Inflammatory macrophage treated with lipopolysaccharide for 1 hour (primary cell): ENCODE results near the gene VENTX.

Source experiments
- DNase-seq, 2 donors: peaks; one replicate each; pipeline ENCODE4 v3.0.0-alpha.2; 2020 to 2022

The VENTX gene

GRCh38 chr10:133238466-133238804, 780 bp downstream of the VENTX start:
- no peak for DNase-seq

GRCh38 chr10:133239990-133240389, 2.3 kb downstream of the VENTX start:
- DNase-seq = no peak

GRCh38 chr10:133241501-133242205, 4.0 kb downstream of the VENTX start:
- no peak for DNase-seq

GRCh38 chr10:133242611-133243356, 5.1 kb downstream of the VENTX start:
- no peak for DNase-seq

- no peak for DNase-seq
Measured at GRCh38 chr10:133243593-133243992, 5.9 kb downstream of the VENTX start.

- no peak for DNase-seq
Measured at GRCh38 chr10:133245439-133246235, 8.0 kb downstream of the VENTX start.

- DNase-seq = no peak
Measured at GRCh38 chr10:133246236-133246626, 8.6 kb downstream of the VENTX start.

GRCh38 chr10:133247681-133248333, 10.2 kb downstream of the VENTX start:
- no peak for DNase-seq

GRCh38 chr10:133248334-133248715, 10.7 kb downstream of the VENTX start:
- no peak for DNase-seq

- no peak for DNase-seq
Measured at GRCh38 chr10:133249094-133249780, 11.6 kb downstream of the VENTX start.

GRCh38 chr10:133249975-133250754, 12.5 kb downstream of the VENTX start:
- no peak for DNase-seq

GRCh38 chr10:133251388-133252222, 13.9 kb downstream of the VENTX start:
- DNase-seq = no peak

GRCh38 chr10:133252223-133252552, 14.5 kb downstream of the VENTX start:
- DNase-seq = no peak

GRCh38 chr10:133253361-133253955, 15.8 kb downstream of the VENTX start:
- DNase-seq = peak in 1 of 2 donors; percentile 23

- DNase-seq = no peak
Measured at GRCh38 chr10:133254421-133255120, 16.9 kb downstream of the VENTX start.

- DNase-seq = no peak
Measured at GRCh38 chr10:133255323-133255722, 17.7 kb downstream of the VENTX start.

- peak; percentile 47 to 49 for DNase-seq
Measured at GRCh38 chr10:133257489-133258065, 19.9 kb downstream of the VENTX start.

- no peak for DNase-seq
Measured at GRCh38 chr10:133258066-133258817, 20.6 kb downstream of the VENTX start.
